Activated naive CD8-positive, alpha-beta T cell treated with anti-CD3 and anti-CD28 coated beads, Interleukin-2, amount 50 U/mL, for 24 hours (primary cell): ENCODE measurements around the gene RASSF3.
"Not testable (repeated sequence)": the region's sequence is repeated elsewhere in the genome, so short reads cannot be mapped to it uniquely, and the experiment has no call there.

Experiments
- ATAC-seq: fragments of 150-1000 bp; cut with Tn5 transposase; one replicate; pipeline ENCODE4 v1.10.0; 2021
- DNase-seq: peaks from one replicate; pipeline ENCODE4 v3.0.0; 2021
- H3K27ac Mint-ChIP-seq: one replicate; pipeline ENCODE4 v1.8.0; 2021; ENCODE audit warnings: mild to moderate bottlenecking, mixed read lengths
- H3K27me3 Mint-ChIP-seq: one replicate; pipeline ENCODE4 v1.8.0; 2021; ENCODE audit warnings: mixed read lengths
- H3K36me3 Mint-ChIP-seq: one replicate; pipeline ENCODE4 v1.8.0; 2021; ENCODE audit warnings: low read depth, mixed read lengths
- H3K4me1 Mint-ChIP-seq: one replicate; pipeline ENCODE4 v1.8.0; 2021; ENCODE audit warnings: mixed read lengths
- H3K4me3 Mint-ChIP-seq: one replicate; pipeline ENCODE4 v1.8.0; 2021; ENCODE audit warnings: mild to moderate bottlenecking, moderate library complexity, mixed read lengths
- H3K9me3 Mint-ChIP-seq: one replicate; pipeline ENCODE4 v1.8.0; 2021; ENCODE audit warnings: mixed read lengths

RASSF3 gene

DNA sequence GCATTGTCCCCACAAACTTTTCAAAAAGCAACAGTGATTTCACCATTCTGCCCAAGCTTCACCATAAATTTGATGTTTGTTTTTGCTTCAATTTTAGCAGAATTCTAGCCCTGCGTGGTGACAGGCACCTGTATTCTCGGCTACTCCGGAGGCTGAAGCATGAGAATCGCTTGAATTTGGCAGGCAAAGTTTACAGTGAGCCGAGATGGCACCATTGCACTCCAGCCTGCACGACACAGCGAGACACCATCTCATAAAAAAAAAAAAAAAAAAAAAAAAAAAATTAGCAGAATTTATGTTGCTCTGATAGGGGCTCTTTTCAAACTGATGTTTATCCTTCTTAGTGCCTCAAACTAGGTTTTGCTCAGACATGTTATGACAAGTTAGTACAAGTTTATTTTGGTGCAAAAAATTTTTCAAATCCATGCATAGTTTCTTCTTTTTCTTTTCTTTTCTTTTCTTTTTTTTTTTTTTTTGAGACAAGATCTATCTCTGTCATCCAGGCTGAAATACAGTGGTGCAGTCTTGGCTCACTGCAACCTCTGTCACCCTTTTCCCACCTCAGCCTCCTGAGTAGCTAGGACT, 24.3 kb downstream of the RASSF3 start:
- Mint-ChIP-seq H3K9me3 (peaks cover 6% of the 10 kb centered on the region), H3K27ac (peak overlapping the region; percentile 30), H3K4me1 (peaks cover 79% of the 10 kb centered on the region), H3K27me3 (no peaks in the 10 kb centered on the region), H3K4me3 (no peak overlapping the region), H3K36me3 (peaks cover 46% of the 10 kb centered on the region)
- DNase-seq (no peak), ATAC-seq (no peak)

DNA sequence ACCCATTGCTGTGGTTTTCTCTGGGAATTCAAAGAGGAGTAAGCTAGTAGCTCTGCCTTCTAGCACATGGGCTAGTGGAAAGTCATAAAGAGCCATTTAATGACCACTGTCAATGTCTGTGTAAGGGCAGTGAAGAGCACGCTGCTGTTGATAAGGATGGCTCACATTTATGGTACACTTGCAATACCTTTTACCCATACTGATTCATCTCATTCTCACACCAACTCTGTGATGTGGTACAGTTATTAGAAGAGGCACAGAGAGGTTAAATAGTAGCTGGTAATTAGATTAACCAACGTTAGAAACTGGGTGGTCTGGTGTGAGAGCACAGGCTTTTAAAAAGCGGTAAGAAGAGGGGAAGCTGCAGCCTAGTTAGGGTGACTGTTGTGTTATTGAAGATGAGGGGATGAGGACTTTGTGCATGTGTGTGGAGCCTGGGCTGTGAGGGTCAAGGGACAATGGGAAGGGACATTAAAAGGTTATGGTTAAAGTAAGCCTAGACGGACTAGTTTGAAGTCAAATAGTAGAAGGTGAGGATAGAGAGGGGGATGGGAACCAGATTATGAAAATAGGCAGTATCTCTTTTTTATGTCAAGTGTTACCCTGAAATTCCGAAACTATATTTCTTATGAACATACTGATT, 25.2 kb downstream of the RASSF3 start:
- Mint-ChIP-seq H3K4me1 (peaks cover 85% of the 10 kb centered on the region), H3K4me3 (no peak overlapping the region), H3K36me3 (peaks cover 47% of the 10 kb centered on the region), H3K27me3 (no peaks in the 10 kb centered on the region), H3K27ac (peak overlapping the region; percentile 30), H3K9me3 (peaks cover 6% of the 10 kb centered on the region)
- DNase-seq: no peak
- ATAC-seq: peak; percentile 49

DNA sequence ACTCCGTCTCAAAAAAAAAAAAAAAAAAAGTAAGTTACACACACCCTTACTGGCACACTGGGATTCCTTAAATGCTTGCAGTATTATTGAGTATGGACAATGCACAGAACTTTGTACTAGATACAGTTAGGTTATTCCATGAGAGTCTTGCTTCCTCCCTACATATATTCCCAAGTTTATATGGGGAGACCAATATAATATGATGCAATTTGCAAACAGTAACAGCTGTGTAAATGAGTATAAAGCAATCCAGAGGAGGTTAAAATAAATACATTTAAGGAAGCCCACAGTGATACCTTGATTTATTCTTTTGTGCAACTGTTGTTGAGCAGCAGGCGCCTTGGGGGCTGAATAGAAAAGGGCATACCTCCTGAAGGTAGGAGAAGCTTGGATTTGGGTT, 26.6 kb downstream of the RASSF3 start:
- no peak for ATAC-seq
- Mint-ChIP-seq H3K27me3 (no peaks in the 10 kb centered on the region), H3K27ac (no peak overlapping the region), H3K4me3 (no peak overlapping the region), H3K36me3 (peaks cover 34% of the 10 kb centered on the region), H3K9me3 (peaks cover 6% of the 10 kb centered on the region), H3K4me1 (peaks cover 72% of the 10 kb centered on the region)
- DNase-seq: no peak

DNA sequence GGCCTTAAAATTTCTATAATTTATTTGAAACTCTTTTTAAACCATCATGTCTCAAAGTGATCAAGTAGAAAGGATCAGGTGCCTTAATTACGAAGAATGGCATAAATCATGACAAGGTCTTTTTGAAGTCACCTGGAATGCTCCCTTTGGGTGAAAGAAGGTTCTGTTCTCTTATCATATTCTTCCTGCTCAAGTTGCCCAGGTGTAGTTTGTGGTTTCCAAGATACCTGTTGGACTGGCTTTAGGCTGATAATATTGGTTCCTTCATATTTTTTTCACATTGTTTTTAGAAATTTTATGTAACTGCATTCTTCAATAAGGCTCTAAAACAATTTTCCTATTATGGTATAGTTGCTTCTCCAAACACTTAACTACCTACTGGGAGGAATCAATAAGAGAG, 29.2 kb downstream of the RASSF3 start:
- Mint-ChIP-seq H3K36me3 (peaks cover 16% of the 10 kb centered on the region), H3K27ac (peak overlapping the region; percentile 55), H3K27me3 (no peaks in the 10 kb centered on the region), H3K4me3 (no peak overlapping the region), H3K9me3 (no peaks in the 10 kb centered on the region), H3K4me1 (peaks cover 65% of the 10 kb centered on the region)
- ATAC-seq (no peak), DNase-seq (no peak)

DNA sequence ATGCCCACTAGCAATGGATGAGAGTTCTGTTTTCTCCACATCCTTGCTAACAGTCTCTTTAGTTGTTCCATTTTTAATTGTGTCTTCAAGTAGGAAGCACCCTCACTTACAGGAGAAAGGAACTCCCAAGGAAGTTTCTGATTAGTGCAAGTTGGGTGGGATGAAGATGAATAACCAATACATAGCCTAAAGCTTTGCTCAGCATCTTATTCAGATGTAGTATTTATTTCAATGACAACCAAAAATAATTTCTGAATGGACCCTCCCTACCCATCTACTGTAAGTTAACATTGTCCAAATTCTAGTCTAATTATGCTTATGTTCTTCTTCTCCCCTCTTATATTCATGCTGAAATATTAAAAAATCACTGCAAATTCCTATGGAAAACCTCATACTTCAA, 36.0 kb downstream of the RASSF3 start:
- DNase-seq: no peak
- ATAC-seq: no peak
- H3K36me3 Mint-ChIP-seq: peaks cover 11% of the 10 kb centered on the region
- no peak overlapping the region for H3K27ac Mint-ChIP-seq
- H3K9me3 Mint-ChIP-seq: no peaks in the 10 kb centered on the region
- peaks cover 60% of the 10 kb centered on the region for H3K4me1 Mint-ChIP-seq
- no peak overlapping the region for H3K4me3 Mint-ChIP-seq
- no peaks in the 10 kb centered on the region for H3K27me3 Mint-ChIP-seq

DNA sequence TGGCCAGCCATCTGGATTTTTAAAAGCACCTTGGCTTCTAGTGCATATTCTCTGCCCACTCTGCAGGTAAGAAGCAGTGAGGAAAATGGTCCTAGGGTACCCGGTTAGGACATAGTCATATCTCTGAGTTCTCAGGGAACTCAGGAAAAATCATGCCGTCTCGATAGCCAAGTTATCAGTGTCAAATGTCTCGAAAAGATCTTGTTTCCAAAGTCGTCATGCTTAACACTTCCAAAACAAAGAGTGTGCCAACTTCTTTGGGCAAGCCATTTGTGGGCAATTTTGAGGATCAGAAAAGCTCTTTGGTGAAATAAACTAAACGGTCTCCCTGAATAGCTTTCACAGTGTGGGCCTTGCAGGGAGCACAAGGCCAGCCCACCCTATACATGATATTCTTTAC, 39.2 kb downstream of the RASSF3 start:
- Mint-ChIP-seq H3K4me1 (peaks cover 65% of the 10 kb centered on the region), H3K9me3 (no peaks in the 10 kb centered on the region), H3K36me3 (peaks cover 11% of the 10 kb centered on the region), H3K4me3 (no peak overlapping the region), H3K27me3 (no peaks in the 10 kb centered on the region), H3K27ac (no peak overlapping the region)
- DNase-seq (no peak), ATAC-seq (no peak)

DNA sequence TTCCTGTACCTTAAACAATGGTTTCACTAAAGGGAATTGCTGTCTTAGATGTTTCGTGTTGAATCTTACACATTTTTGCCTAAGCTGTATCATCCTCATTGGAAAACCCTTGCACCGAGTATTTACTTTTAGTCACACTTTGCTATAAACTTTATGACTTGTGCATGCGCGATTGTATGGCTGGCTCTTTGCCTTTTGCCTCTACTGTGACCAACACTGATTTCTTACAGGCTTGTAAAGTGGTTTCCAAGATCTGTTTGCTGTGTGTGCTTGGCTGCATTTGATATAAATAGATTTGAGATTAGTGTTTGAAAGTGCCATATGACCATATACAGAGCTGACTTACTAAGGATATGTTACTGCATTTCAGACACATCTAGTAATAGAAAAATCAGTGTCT, 40.5 kb downstream of the RASSF3 start:
- peaks cover 10% of the 10 kb centered on the region for H3K36me3 Mint-ChIP-seq

DNA sequence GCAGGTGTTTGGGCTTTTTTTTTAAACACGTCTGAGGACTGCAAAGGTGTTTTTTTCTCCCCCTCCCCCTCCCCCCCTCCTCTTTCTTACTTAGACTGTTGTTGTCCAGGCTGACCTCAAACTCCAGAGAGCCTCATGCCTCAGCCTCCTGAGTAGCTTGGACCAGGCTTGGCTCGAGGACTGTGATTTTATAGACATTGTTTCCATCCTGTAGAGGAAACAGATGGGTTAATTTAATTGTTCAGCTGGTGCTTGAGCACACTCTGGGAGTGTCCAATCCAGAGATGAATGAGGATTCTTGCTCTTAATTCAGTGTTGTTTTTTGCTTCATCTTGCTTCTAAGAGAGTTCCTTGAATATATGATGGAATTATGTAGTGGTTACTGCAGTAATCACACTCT, 42.1 kb downstream of the RASSF3 start:
- peaks cover 15% of the 10 kb centered on the region for H3K36me3 Mint-ChIP-seq
- H3K27me3 Mint-ChIP-seq: no peaks in the 10 kb centered on the region
- ATAC-seq: no peak
- H3K4me1 Mint-ChIP-seq: peaks cover 65% of the 10 kb centered on the region
- no peak overlapping the region for H3K4me3 Mint-ChIP-seq
- H3K9me3 Mint-ChIP-seq: no peaks in the 10 kb centered on the region
- DNase-seq: no peak
- no peak overlapping the region for H3K27ac Mint-ChIP-seq

More for the DNA sequence above, 40.5 kb downstream of the RASSF3 start:
- no peaks in the 10 kb centered on the region for H3K9me3 Mint-ChIP-seq
- H3K4me3 Mint-ChIP-seq: no peak overlapping the region
- H3K27me3 Mint-ChIP-seq: no peaks in the 10 kb centered on the region
- DNase-seq: no peak
- H3K27ac Mint-ChIP-seq: peak overlapping the region; percentile 26
- no peak for ATAC-seq
- H3K4me1 Mint-ChIP-seq: peaks cover 62% of the 10 kb centered on the region

DNA sequence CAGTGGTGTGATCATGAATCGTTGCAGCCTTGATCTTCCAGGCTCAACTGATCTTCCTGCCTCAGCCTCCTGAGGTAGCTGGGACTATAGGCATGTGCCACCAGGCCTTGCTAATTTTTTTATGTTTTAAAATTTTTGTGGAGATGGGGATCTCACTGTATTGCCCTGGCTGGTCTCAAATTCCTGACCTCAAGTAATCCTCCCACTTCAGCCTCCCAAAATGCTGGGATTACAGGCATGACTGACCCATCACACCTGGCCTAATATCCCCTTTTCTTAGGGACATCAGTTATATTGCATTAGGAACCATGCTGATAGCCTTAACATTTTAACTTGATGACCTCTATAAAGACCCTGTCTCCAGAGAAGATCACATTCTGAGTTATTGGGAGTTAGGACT, 42.8 kb downstream of the RASSF3 start:
- no peaks in the 10 kb centered on the region for H3K27me3 Mint-ChIP-seq
- H3K27ac Mint-ChIP-seq: peak overlapping the region; percentile 41
- no peak for DNase-seq
- no peaks in the 10 kb centered on the region for H3K9me3 Mint-ChIP-seq
- peaks cover 16% of the 10 kb centered on the region for H3K36me3 Mint-ChIP-seq
- peaks cover 67% of the 10 kb centered on the region for H3K4me1 Mint-ChIP-seq
- H3K4me3 Mint-ChIP-seq: no peak overlapping the region
- no peak for ATAC-seq

DNA sequence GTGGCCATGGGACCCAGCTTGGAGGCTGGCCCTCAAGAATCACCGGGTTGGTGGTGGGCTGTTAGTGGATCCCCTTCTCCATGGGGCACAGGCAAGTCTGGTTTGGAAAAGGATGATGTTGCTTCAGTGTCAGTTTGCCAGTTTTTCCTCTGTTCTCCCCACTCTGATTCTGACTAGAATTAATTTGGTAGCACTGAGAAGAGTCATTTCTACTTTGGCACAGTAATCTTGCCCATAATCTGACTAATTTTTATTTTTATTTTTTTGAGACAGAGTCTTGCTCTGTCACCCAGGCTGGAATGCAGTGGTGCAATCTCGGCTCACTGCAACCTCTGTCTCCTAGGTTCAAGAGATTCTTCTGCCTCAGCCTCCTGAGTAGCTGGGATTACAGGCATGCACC, 43.6 kb downstream of the RASSF3 start:
- not testable (repeated sequence) for H3K9me3 Mint-ChIP-seq, H3K27ac Mint-ChIP-seq, ATAC-seq, H3K4me3 Mint-ChIP-seq, H3K27me3 Mint-ChIP-seq, DNase-seq
- H3K4me1 Mint-ChIP-seq: peaks cover 74% of the 10 kb centered on the region
- H3K36me3 Mint-ChIP-seq: peaks cover 23% of the 10 kb centered on the region

DNA sequence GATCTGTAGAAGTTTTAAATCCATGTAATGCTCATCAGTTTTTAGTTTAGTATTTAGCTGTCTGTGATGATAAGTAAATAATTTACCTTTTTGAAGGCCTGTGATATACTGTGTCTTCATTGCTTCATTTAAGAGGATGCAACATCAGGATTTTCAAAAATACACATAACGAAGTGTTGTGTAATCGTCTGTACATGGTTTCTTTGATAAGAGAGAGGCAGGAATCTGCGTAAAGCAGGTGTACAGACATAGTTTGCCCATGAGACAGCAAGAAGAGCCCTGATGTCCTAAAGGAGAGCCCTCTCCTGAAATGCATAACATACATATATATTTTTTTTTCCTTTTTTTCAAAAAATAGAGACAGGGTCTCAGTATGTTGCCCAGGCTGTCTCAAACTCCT, 44.8 kb downstream of the RASSF3 start:
- Mint-ChIP-seq H3K9me3 (no peaks in the 10 kb centered on the region), H3K4me3 (no peak overlapping the region), H3K27me3 (no peaks in the 10 kb centered on the region), H3K27ac (peak overlapping the region; percentile 32), H3K4me1 (peaks cover 76% of the 10 kb centered on the region), H3K36me3 (peaks cover 17% of the 10 kb centered on the region)
- no peak for DNase-seq
- ATAC-seq: no peak

DNA sequence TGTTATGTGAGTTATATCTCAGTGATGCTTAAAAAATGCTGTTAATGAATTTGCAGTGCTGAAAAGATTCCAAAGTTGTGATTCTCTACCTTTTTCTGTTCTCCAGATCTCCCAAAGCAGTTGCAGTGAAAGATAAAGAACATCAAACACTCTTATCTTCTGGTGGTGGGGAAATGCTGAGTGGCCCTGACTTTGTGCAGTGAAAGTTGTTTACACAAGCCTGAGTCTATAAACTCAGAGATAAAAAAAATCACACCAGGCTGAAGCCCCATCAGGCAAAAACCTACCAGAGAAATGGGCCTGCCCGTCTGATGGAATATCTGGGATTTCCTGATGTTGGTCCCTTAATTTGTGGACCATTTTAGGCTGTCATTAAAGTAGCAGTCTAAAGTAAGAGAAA, 46.1 kb downstream of the RASSF3 start:
- Mint-ChIP-seq H3K27me3 (no peaks in the 10 kb centered on the region), H3K27ac (peak overlapping the region; percentile 56), H3K36me3 (peaks cover 17% of the 10 kb centered on the region), H3K4me1 (peaks cover 74% of the 10 kb centered on the region), H3K4me3 (no peak overlapping the region), H3K9me3 (no peaks in the 10 kb centered on the region)
- no peak for ATAC-seq
- DNase-seq: no peak

DNA sequence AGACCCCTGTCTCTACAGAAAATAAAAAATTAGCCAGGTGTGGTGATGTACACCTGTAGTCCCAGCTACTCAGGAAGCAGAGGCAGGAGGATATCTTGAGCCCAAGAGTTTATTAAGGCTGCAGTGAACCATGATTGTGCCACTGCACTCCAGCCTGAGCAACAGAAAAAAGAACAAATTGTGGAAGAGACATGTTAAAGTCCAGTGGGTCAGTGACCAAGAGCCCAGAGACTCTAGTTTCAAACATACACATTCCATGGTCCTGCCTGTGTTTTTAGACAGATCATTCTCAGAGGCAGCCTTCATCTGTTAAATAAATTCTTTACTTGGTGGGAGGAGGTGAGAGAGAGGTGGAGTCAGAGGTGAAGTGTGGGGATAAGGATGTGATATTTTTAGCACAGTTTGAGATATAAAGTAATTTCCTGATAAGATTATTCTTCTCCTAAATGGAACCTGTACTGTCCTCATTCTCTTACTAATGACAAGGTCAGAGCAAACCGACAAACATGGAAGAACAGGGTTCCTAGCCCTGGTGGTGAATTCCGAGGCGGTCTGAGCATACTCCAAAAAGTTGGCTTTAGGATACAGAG, 48.7 kb downstream of the RASSF3 start:
- DNase-seq (no peak), ATAC-seq (no peak)
- Mint-ChIP-seq H3K27me3 (no peaks in the 10 kb centered on the region), H3K4me3 (no peak overlapping the region), H3K27ac (peak overlapping the region; percentile 81), H3K4me1 (peaks cover 70% of the 10 kb centered on the region), H3K9me3 (no peaks in the 10 kb centered on the region), H3K36me3 (peaks cover 17% of the 10 kb centered on the region)

DNA sequence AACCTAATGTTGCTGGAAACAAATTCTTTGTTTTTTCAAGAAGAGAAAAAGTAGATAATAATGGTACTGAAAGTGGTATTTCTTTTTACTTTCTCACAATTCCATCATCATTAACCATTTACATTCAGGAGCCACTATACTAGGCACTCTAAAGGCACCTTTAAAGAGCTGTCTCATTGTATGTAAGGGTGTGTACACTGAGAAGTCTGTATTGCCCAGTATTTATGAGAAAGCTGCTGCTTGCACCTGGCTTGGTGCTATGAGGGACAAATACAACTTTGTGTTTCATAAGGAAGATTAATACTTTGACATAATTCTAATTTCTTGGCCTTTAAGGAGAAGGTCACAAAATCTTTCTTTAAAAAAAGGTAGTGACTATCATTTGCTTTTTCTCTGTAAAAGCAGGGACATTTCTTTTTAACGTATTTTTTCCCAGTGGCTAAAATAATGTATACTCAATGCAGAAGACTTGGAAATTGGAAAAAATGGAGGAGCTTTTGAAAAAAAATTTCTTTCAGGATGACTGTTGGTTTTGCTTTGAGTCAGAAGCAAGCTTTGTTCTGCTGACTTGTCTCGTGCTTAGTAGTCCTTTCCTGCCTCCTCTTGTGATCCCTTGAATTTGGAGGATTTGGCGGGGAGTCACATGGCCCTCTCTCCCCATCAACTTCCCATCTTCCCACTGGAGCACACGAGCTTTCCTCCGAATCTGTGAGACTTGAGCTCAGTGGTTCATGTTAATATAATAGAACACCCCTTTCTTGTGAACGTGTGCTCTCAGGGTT, 50.1 kb downstream of the RASSF3 start:
- peak overlapping the region; percentile 86 for H3K27ac Mint-ChIP-seq
- no peaks in the 10 kb centered on the region for H3K9me3 Mint-ChIP-seq
- peaks cover 77% of the 10 kb centered on the region for H3K4me1 Mint-ChIP-seq
- ATAC-seq: no peak
- H3K36me3 Mint-ChIP-seq: peaks cover 17% of the 10 kb centered on the region
- H3K27me3 Mint-ChIP-seq: no peaks in the 10 kb centered on the region
- DNase-seq: no peak
- peak overlapping the region; percentile 3 for H3K4me3 Mint-ChIP-seq

DNA sequence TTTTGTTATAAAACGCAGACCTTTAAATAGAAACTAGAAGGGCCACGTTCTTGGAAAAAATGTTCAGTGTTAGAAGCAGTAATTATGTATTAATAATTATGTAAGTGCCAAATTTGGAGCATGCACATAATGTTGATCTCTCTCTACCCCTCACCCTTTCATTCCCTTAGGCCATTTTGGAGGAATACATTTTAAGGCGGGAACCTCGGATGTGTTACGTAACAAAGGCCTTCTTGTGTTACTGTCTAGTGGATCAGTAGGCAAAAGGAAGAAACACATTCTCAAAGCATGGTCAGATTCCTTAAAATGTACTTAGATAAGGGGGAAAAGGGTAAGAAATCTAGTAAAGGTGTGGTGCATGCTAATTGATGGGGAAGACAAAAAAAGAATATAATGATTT, 52.7 kb downstream of the RASSF3 start:
- Mint-ChIP-seq H3K4me1 (peaks cover 84% of the 10 kb centered on the region), H3K4me3 (no peak overlapping the region), H3K27me3 (no peaks in the 10 kb centered on the region), H3K36me3 (peaks cover 8% of the 10 kb centered on the region), H3K27ac (peak overlapping the region; percentile 21), H3K9me3 (no peaks in the 10 kb centered on the region)
- DNase-seq (no peak), ATAC-seq (no peak)
